H1 (cell line): ENCODE measurements around the gene SEC14L3. TPM values are rescaled to one million over a fixed set of nuclear protein-coding genes. Genes with fewer than 3 reads are reported as not detected.

ENCODE experiments used
- CTCF ChIA-PET: fragments of 300-600 bp; sonication (Branson Sonifier 250); formaldehyde crosslinking; loops from one replicate; lab custom pipeline; 2021; ENCODE audit not compliant: partially characterized antibody; lab: Charles Lee
- POLR2A ChIA-PET: fragments of 300-600 bp; sonication (Branson Sonifier 250); formaldehyde crosslinking; loops from one replicate; lab custom pipeline; 2021; ENCODE audit warnings: inconsistent platforms; ENCODE audit not compliant: partially characterized antibody; lab: Charles Lee
- DNase-seq, 2 experiments: peaks; one replicate each; pipeline versions ENCODE4 v3.0.0 to v3.0.0-alpha.2; 2010 to 2022; ENCODE audit warnings: low spot score in 2 of 2, low read depth in 1 of 2, mixed read lengths in 1 of 2
- FAIRE-seq: peaks from 2 replicates; lab custom pipeline; 2011; peaks lifted over from hg19 to GRCh38; lab: Jason Lieb, UNC
- H2AFZ ChIP-seq: 2 replicates; pipeline ENCODE4 v1.8.1; 2012; ENCODE audit warnings: low read length, inconsistent platforms
- H2AK5ac ChIP-seq: 2 replicates; pipeline ENCODE4 v1.6.1; 2013; ENCODE audit warnings: low read depth, low read length
- H2BK120ac ChIP-seq: replicated peaks from 2 replicates; pipeline ENCODE3; 2013; ENCODE audit warnings: low read depth, low read length, inconsistent platforms
- H2BK12ac ChIP-seq: 2 replicates; pipeline ENCODE4 v1.6.1; 2013; ENCODE audit warnings: low read depth, low read length
- H2BK15ac ChIP-seq: 2 replicates; pipeline ENCODE4 v1.6.1; 2013; ENCODE audit warnings: low read length
- H2BK20ac ChIP-seq: 2 replicates; pipeline ENCODE4 v1.6.1; 2013; ENCODE audit warnings: low read length
- H2BK5ac ChIP-seq: 2 replicates; pipeline ENCODE4 v1.6.1; 2013; ENCODE audit warnings: low read depth, low read length
- H3K14ac ChIP-seq: 2 replicates; pipeline ENCODE4 v1.6.1; 2013; ENCODE audit warnings: inconsistent platforms; ENCODE audit not compliant: insufficient read length
- H3K18ac ChIP-seq: 2 replicates; pipeline ENCODE4 v1.6.1; 2013; ENCODE audit warnings: low read length; ENCODE audit errors: extremely low read depth
- H3K23ac ChIP-seq: 2 replicates; pipeline ENCODE4 v1.6.1; 2013; ENCODE audit warnings: inconsistent platforms; ENCODE audit not compliant: insufficient read length
- H3K23me2 ChIP-seq: 2 replicates; pipeline ENCODE4 v1.6.1; 2013; ENCODE audit warnings: low read depth, low read length
- H3K27ac ChIP-seq: 2 replicates; pipeline ENCODE4 v1.6.1; 2011; ENCODE audit warnings: low read depth, low read length, inconsistent platforms
- H3K27me3 ChIP-seq, 4 experiments: replicated peaks in 1 of 4; 1 replicate in 1 of 4; 2 replicates in 3 of 4; pipeline versions ENCODE4 v1.6.1 to v1.8.1; 2011 to 2013; ENCODE audit warnings: low read length in 3 of 4, mild to moderate bottlenecking in 3 of 4, inconsistent platforms in 2 of 4, mixed read lengths in 2 of 4, moderate library complexity in 1 of 4; ENCODE audit not compliant: control insufficient read depth in 3 of 4, insufficient read depth in 3 of 4; ENCODE audit errors: extremely low read depth in 1 of 4
- H3K36me3 ChIP-seq, 4 experiments: 2 replicates each; pipeline versions ENCODE4 v1.6.1 to v1.8.1; 2011 to 2013; ENCODE audit warnings: mild to moderate bottlenecking in 4 of 4, low read length in 3 of 4, moderate library complexity in 2 of 4, control low read depth in 1 of 4, inconsistent platforms in 1 of 4; ENCODE audit not compliant: insufficient read depth in 4 of 4, control insufficient read depth in 2 of 4
- H3K4ac ChIP-seq: replicated peaks from 2 replicates; pipeline ENCODE3; 2013; ENCODE audit warnings: low read length, low read depth, mixed read lengths, inconsistent platforms; ENCODE audit not compliant: insufficient read length
- H3K4me1 ChIP-seq, 4 experiments: replicated peaks in 1 of 4; 1 replicate in 1 of 4; 2 replicates in 3 of 4; pipeline versions ENCODE4 v1.6.1 to v1.8.1; 2011 to 2013; ENCODE audit warnings: low read length in 3 of 4, inconsistent platforms in 2 of 4, mixed read lengths in 1 of 4; ENCODE audit not compliant: insufficient read depth in 4 of 4, control insufficient read depth in 3 of 4
- H3K4me2 ChIP-seq, 2 experiments: 2 replicates each; pipeline versions ENCODE4 v1.6.1 to v1.8.1; 2011 to 2013; ENCODE audit warnings: low read depth in 2 of 2, low read length in 2 of 2, control low read depth in 1 of 2, inconsistent platforms in 1 of 2, mild to moderate bottlenecking in 1 of 2; ENCODE audit not compliant: insufficient read depth in 1 of 2
- H3K4me3 ChIP-seq, 4 experiments: fragments of 200-600, 300-600 bp in 1 of 4; sonication (generic), shearing (Covaris generic), sonication (Bioruptor Twin) in 1 of 4; 2 replicates each; pipeline versions ENCODE4 v1.5.1 to v1.8.1; 2011 to 2016; ENCODE audit warnings: low read length in 4 of 4, low read depth in 3 of 4, control low read depth in 2 of 4, inconsistent platforms in 2 of 4, mild to moderate bottlenecking in 2 of 4, mixed read lengths in 1 of 4, moderate library complexity in 1 of 4; ENCODE audit not compliant: insufficient read depth in 2 of 4; ENCODE audit errors: extremely low read depth in 1 of 4
- H3K56ac ChIP-seq: replicated peaks from 2 replicates; pipeline ENCODE3; 2013; ENCODE audit warnings: low read depth, mild to moderate bottlenecking, mixed read lengths, low read length, inconsistent platforms; ENCODE audit not compliant: insufficient read length
- H3K79me1 ChIP-seq: 2 replicates; pipeline ENCODE4 v1.6.1; 2013; ENCODE audit warnings: low read depth, low read length, control low read depth
- H3K79me2 ChIP-seq, 2 experiments: 2 replicates each; pipeline versions ENCODE4 v1.6.1 to v1.8.1; 2012 to 2013; ENCODE audit warnings: low read length in 2 of 2, mild to moderate bottlenecking in 2 of 2, inconsistent platforms in 1 of 2; ENCODE audit not compliant: insufficient read depth in 2 of 2, control insufficient read depth in 1 of 2
- H3K9ac ChIP-seq, 4 experiments: replicated peaks in 1 of 4; 1 replicate in 1 of 4; 2 replicates in 3 of 4; pipeline versions ENCODE4 v1.6.1 to v1.8.1; 2011 to 2013; ENCODE audit warnings: low read depth in 3 of 4, low read length in 3 of 4, control low read depth in 2 of 4, mild to moderate bottlenecking in 2 of 4, moderate library complexity in 2 of 4, inconsistent platforms in 1 of 4; ENCODE audit errors: extremely low read depth in 1 of 4
- H3K9me3 ChIP-seq, 2 experiments: 2 replicates each; pipeline versions ENCODE4 v1.6.1 to v1.8.1; 2012 to 2013; ENCODE audit warnings: mild to moderate bottlenecking in 2 of 2, moderate library complexity in 2 of 2, control low read depth in 1 of 2, inconsistent platforms in 1 of 2, low read depth in 1 of 2, low read length in 1 of 2, mixed read lengths in 1 of 2; ENCODE audit not compliant: insufficient read depth in 2 of 2
- H4K20me1 ChIP-seq, 2 experiments: replicated peaks in 1 of 2; 2 replicates each; pipeline versions ENCODE3 to v1.8.1; 2011 to 2013; ENCODE audit warnings: inconsistent platforms in 2 of 2, low read length in 2 of 2, mild to moderate bottlenecking in 1 of 2; ENCODE audit not compliant: insufficient read depth in 2 of 2, control insufficient read depth in 1 of 2
- H4K5ac ChIP-seq: 2 replicates; pipeline ENCODE4 v1.6.1; 2013; ENCODE audit warnings: low read length, low read depth, mixed read lengths, inconsistent platforms; ENCODE audit not compliant: insufficient read length
- H4K8ac ChIP-seq: 2 replicates; pipeline ENCODE4 v1.8.0; 2013; ENCODE audit warnings: mild to moderate bottlenecking, moderate library complexity, low read length, inconsistent platforms; ENCODE audit not compliant: insufficient read depth; ENCODE audit errors: extremely low read depth
- H4K91ac ChIP-seq: replicated peaks from 2 replicates; pipeline ENCODE3; 2013; ENCODE audit warnings: low read length, mixed read lengths, inconsistent platforms; ENCODE audit not compliant: insufficient read length
- CREB1 ChIP-seq: IDR thresholded peaks from 2 replicates; pipeline ENCODE4 v1.6.1; 2012; ENCODE audit warnings: inconsistent platforms
- POLR2A ChIP-seq, 2 experiments: IDR thresholded peaks; 1 replicate in 1 of 2; 2 replicates in 1 of 2; pipeline ENCODE4 v1.6.1; 2011; ENCODE audit warnings: low read depth in 2 of 2, low read length in 2 of 2, mild to moderate bottlenecking in 2 of 2; ENCODE audit errors: control extremely low read depth in 1 of 2
- POLR2AphosphoS5 ChIP-seq: IDR thresholded peaks from 2 replicates; pipeline ENCODE4 v1.6.1; 2011; ENCODE audit warnings: low read depth, low read length
- RFX5 ChIP-seq: IDR thresholded peaks from 2 replicates; pipeline ENCODE4 v1.6.1; 2011; ENCODE audit warnings: low read depth, low read length, improper control_type of control experiment, borderline replicate concordance
- SAP30 ChIP-seq: fragments of 300-600 bp; sonication (generic); IDR thresholded peaks from 2 replicates; pipeline ENCODE4 v1.7.1; 2012; ENCODE audit warnings: low read length, moderate library complexity, mild to moderate bottlenecking, inconsistent platforms; ENCODE audit not compliant: insufficient read depth, insufficient replicate concordance
- SIN3A ChIP-seq, 2 experiments: IDR thresholded peaks in 1 of 2; conservative IDR thresholded peaks in 1 of 2; 2 replicates each; pipeline ENCODE4 v1.6.1; 2011 to 2012; ENCODE audit warnings: low read length in 2 of 2, improper control_type of control experiment in 1 of 2, low read depth in 1 of 2, mild to moderate bottlenecking in 1 of 2
- SRF ChIP-seq: IDR thresholded peaks from 2 replicates; pipeline ENCODE4 v1.6.1; 2011; ENCODE audit warnings: mild to moderate bottlenecking, low read depth, low read length, moderate library complexity
- TAF1 ChIP-seq: IDR thresholded peaks from 2 replicates; pipeline ENCODE4 v1.6.1; 2011; ENCODE audit warnings: mild to moderate bottlenecking, low read depth, low read length
- WGBS, 2 experiments: shearing (Covaris generic) in 1 of 2; methylation state at CpG; one replicate each; pipeline versions ENCODE4 v1.1.6 to v1.1.7; 2013 to 2015; ENCODE audit warnings: low lambda C conversion rate in 2 of 2, mixed read lengths in 2 of 2, inconsistent platforms in 1 of 2, low coverage in 1 of 2, missing lambda C conversion rate in 1 of 2; ENCODE audit not compliant: insufficient replicate concordance in 2 of 2, insufficient coverage in 1 of 2, insufficient read length in 1 of 2; ENCODE audit errors: extremely low coverage in 1 of 2, missing lambda C conversion rate in 1 of 2; 5-methylcytosine and 5-hydroxymethylcytosine counted together
- polyA plus RNA-seq, 7 experiments: library from polyadenylated mRNA; depleted of rRNA in 3 of 7; stranded (reverse) in 5 of 7; unstranded in 2 of 7; fragments of >200 nt in 5 of 7; fragments of 200-250 nt in 2 of 7; gene quantifications; 1 replicate in 5 of 7; 2 replicates in 1 of 7; 4 replicates in 1 of 7; pipeline versions ENCODE4 v1.2.1 to v1.2.3, GENCODE V29; 2011 to 2013; ENCODE audit warnings: missing spikeins in 2 of 7, mixed read lengths in 2 of 7
- total RNA-seq: library from RNA; stranded (reverse); fragmentation: NEBNext Ultra II Directional; extraction: Animal tissue kit (Norgen Biotek cat#: 25700); gene quantifications from 2 replicates; pipeline ENCODE4 v1.2.1, GENCODE V29; 2021
- TF ChIP-seq, protein P1 (sequence below): IDR thresholded peaks from 2 replicates; pipeline ENCODE4 v1.6.1; 2011; ENCODE audit warnings: low read depth, mild to moderate bottlenecking, low read length; ENCODE audit not compliant: insufficient read depth

Gene SEC14L3
- total and polyA plus RNA-seq, 2 of the 8 experiments (the other 6 are each of a cell fraction or from before 2014, with no cell fraction given): not detected

DNA sequence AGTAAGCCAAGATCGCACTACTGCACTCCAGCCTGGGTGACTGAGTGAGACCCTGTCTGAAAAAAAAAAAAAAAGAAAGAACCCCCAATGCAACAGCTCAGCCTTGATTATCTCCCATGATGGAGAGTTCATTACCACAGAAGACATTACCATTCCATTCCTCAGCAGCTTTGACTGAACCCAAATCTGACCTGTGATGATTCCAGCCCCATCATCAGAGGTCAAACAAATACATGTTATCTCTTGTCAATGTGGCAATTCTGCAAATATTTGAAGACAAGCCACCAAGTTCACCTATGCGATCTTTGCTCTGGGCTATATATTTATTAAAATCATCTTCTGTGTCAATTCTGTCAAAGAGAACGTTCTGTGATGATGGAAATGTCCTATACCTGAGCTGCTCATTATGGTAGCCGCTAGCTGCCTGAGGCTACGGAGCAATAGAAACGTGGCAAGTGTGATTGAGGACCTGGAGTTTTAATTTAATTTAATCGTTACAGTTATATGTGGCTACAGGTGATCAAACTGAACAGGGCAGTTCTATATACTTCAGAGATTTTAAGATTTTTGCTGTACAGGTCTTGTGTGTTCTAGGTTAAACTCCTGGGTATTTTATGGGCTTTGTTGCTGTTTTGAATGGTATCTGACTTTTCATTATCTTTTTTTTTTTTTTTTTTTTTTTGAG is 25.8 kb upstream of the SEC14L3 start:
- Histone ChIP-seq H3K14ac (no peak overlapping the region), H3K18ac (no peak overlapping the region), H3K4me3 (no peak overlapping the region), H2AK5ac (no peak overlapping the region), H3K27ac (no peak overlapping the region), H4K8ac (no peak overlapping the region), H3K9ac (no peak overlapping the region), H4K5ac (no peak overlapping the region), H3K27me3 (no peaks in the 10 kb centered on the region), H4K20me1 (no peaks in the 10 kb centered on the region), H3K9me3 (no peaks in the 10 kb centered on the region), H3K56ac (no peak overlapping the region), H2BK120ac (no peak overlapping the region), H3K36me3 (no peaks in the 10 kb centered on the region), H2AFZ (no peak overlapping the region), H3K23me2 (no peaks in the 10 kb centered on the region), H3K4ac (no peak overlapping the region)
- WGBS, 2 experiments: 83% methylated on average over 6 of the region's 7 CpGs; no CpG with 5 or more reads in 1 of the 2 experiments
- FAIRE-seq (no peak), DNase-seq (no peak)
- CTCF ChIA-PET: interaction anchor here (0.6 to 1.7 kb wide), 4 partner anchors 9 to 67 kb away, joined by 3 to 4 read pairs (median 3); no protein-coding TSS in a partner anchor
- TF ChIP-seq TAF1 (no peak), POLR2AphosphoS5 (no peak), CREB1 (no peak), SIN3A (conservative IDR thresholded peaks at IDR 0.05 in 1 of 2, IDR thresholded peaks at IDR 0.05 in 1 of 2; ENCODE audit: low read depth in 1 of 2, low read length in 2 of 2) (no peak), POLR2A (IDR thresholded peaks at IDR 0.05; ENCODE audit: control extremely low read depth in 1 of 2, low read depth in 2 of 2, low read length in 2 of 2) (no peak), SAP30 (no peak), SRF (no peak), RFX5 (no peak)
- TF ChIP-seq, protein P1, sequence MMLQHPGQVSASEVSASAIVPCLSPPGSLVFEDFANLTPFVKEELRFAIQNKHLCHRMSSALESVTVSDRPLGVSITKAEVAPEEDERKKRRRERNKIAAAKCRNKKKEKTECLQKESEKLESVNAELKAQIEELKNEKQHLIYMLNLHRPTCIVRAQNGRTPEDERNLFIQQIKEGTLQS: no peak
- TF ChIP-seq, all 59 proteins: peak for 0
- Histone ChIP-seq H3K4me2 (no peak overlapping the region), H2BK5ac (no peak overlapping the region), H4K91ac (no peak overlapping the region), H3K79me1 (no peaks in the 10 kb centered on the region), H2BK20ac (no peak overlapping the region), H3K23ac (no peak overlapping the region), H2BK12ac (no peak overlapping the region), H2BK15ac (no peak overlapping the region), H3K79me2 (no peaks in the 10 kb centered on the region), H3K4me1 (no peaks in the 10 kb centered on the region; a peak in 1 of 7 replicates)
- POLR2A ChIA-PET: interaction anchor here (0.6 kb wide), 1 partner anchor 651 kb away, joined by 3 read pairs; no protein-coding TSS in a partner anchor
